Activated T-helper 17 cell treated with anti-CD3 and anti-CD28 coated beads, Interleukin-2, amount 50 U/mL, for 72 hours (primary cell): Measurements from ENCODE around the gene YTHDC2. TPM values are rescaled to one million over a fixed set of nuclear protein-coding genes. Genes with fewer than 3 reads are reported as not detected.

ENCODE experiments used
- ATAC-seq: fragments of 150-1000 bp; cut with Tn5 transposase; replicated peaks from 2 replicates; pipeline ENCODE4 v1.10.0; 2021; ENCODE audit warnings: mild to moderate bottlenecking, moderate library complexity
- H3K27ac Mint-ChIP-seq: one replicate; pipeline ENCODE4 v1.8.0; 2022; ENCODE audit warnings: mixed read lengths
- H3K27me3 Mint-ChIP-seq: one replicate; pipeline ENCODE4 v1.8.0; 2022; ENCODE audit warnings: mixed read lengths
- H3K36me3 Mint-ChIP-seq: one replicate; pipeline ENCODE4 v1.8.0; 2022; ENCODE audit warnings: low read depth, mild to moderate bottlenecking, mixed read lengths
- H3K4me1 Mint-ChIP-seq: one replicate; pipeline ENCODE4 v1.8.0; 2022; ENCODE audit warnings: mixed read lengths
- H3K4me3 Mint-ChIP-seq: one replicate; pipeline ENCODE4 v1.8.0; 2022; ENCODE audit warnings: mild to moderate bottlenecking, mixed read lengths
- H3K9me3 Mint-ChIP-seq: one replicate; pipeline ENCODE4 v1.8.0; 2022; ENCODE audit warnings: mixed read lengths
- total RNA-seq, 2 donors: library from RNA; stranded (reverse); gene quantifications; one replicate each; pipeline ENCODE4 v1.2.3, GENCODE V29; 2022

YTHDC2 gene
- total RNA-seq: 10 to 100 TPM; 21.0 to 26.4 TPM

DNA sequence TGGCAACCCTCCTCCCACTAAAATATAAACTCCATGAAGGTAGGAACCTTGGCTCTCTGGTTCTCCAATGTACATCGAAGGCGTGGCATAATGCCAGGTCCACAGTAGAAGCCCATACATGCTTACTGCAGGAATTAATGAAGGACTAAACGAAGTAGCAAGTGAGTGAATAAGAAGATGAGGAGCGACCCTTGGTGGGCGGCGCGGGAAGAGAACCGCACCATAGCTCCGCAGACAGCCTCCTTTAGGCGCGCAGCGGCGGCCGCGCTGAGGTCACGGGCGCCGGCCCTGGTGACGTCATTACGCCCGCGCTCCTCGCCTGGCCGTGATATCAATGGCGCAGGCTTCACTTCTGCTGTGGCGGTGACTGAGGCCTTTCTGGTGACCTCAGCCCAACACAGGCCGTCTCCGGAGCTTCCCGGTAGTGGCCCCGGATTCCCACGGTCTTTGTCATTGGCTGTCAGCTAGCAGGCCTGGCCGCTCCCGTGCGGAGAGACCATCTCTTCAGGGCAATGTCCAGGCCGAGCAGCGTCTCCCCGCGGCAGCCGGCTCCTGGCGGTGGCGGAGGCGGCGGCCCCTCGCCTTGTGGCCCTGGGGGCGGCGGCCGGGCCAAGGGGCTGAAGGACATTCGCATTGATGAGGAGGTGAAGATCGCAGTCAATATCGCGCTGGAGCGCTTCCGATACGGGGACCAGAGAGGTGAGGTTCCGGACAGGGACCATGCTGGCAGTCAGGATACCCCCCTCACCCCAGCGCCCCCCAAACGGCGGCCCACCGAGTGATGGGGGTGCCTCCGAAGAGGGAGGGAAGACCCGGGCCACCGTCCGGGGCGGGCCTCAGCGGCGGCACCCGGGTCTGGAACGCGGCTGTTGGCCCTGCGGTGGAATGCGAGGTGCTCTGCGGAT, at the start of gene YTHDC2:
YTHDC2 (plus strand) TSS at position 311 of the 905 bp plus-strand sequence; CDS start at position 513, 202 bp downstream.
- peaks cover 32% of the 10 kb centered on the region for H3K4me1 Mint-ChIP-seq

GRCh38 chr5:113474100-113474728, 39.3 kb upstream of the YTHDC2 start:
- peaks cover 27% of the 10 kb centered on the region for H3K27me3 Mint-ChIP-seq
- no peak overlapping the region for H3K4me3 Mint-ChIP-seq
- no peak for ATAC-seq
- no peaks in the 10 kb centered on the region for H3K4me1 Mint-ChIP-seq
- H3K27ac Mint-ChIP-seq: no peak overlapping the region
- no peaks in the 10 kb centered on the region for H3K36me3 Mint-ChIP-seq
- H3K9me3 Mint-ChIP-seq: no peaks in the 10 kb centered on the region

More for the DNA sequence above, at the start of gene YTHDC2:
- Mint-ChIP-seq H3K27me3 (peaks cover 8% of the 10 kb centered on the region), H3K27ac (peak within 1 kb of the TSS; percentile 96), H3K9me3 (no peaks in the 10 kb centered on the region), H3K36me3 (peaks cover 28% of the 10 kb centered on the region), H3K4me3 (peak within 1 kb of the TSS; percentile 99)
- ATAC-seq: peak; percentile 98

- H3K27me3 Mint-ChIP-seq: peaks cover 21% of the 10 kb centered on the region
- ATAC-seq: no peak
- H3K9me3 Mint-ChIP-seq: no peaks in the 10 kb centered on the region
- no peaks in the 10 kb centered on the region for H3K36me3 Mint-ChIP-seq
- H3K27ac Mint-ChIP-seq: no peak overlapping the region
- H3K4me1 Mint-ChIP-seq: no peaks in the 10 kb centered on the region
- no peak overlapping the region for H3K4me3 Mint-ChIP-seq
Observed at GRCh38 chr5:113478691-113479090, 34.8 kb upstream of the YTHDC2 start.

GRCh38 chr5:113480243-113480642, 33.3 kb upstream of the YTHDC2 start:
- H3K27me3 Mint-ChIP-seq: peaks cover 17% of the 10 kb centered on the region
- no peaks in the 10 kb centered on the region for H3K36me3 Mint-ChIP-seq
- H3K4me3 Mint-ChIP-seq: no peak overlapping the region
- no peak overlapping the region for H3K27ac Mint-ChIP-seq
- no peak for ATAC-seq
- H3K9me3 Mint-ChIP-seq: no peaks in the 10 kb centered on the region
- H3K4me1 Mint-ChIP-seq: no peaks in the 10 kb centered on the region

DNA sequence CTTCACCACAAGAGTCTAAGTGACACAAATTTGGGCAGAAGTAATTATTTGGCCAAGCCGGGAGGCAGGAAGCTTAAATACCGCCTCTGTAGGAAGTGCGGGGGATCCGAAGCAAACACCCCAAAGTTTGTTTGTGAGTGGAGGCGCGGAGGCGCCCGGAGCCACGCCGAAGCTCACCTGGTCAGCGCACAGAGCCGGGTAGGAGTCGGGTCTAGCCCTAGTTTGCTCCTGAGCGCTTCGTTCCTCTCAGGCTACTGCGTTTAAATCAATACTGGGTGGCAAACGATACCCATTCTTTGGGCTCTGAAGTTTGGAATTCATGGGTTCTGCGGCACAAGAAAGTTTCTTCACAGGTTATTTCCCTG, 26.1 kb upstream of the YTHDC2 start:
- Mint-ChIP-seq H3K4me1 (no peaks in the 10 kb centered on the region), H3K9me3 (peaks cover 7% of the 10 kb centered on the region), H3K4me3 (peak overlapping the region; percentile 77), H3K27ac (no peak overlapping the region), H3K27me3 (peaks cover 38% of the 10 kb centered on the region), H3K36me3 (no peaks in the 10 kb centered on the region)
- ATAC-seq: no peak

- peaks cover 7% of the 10 kb centered on the region for H3K9me3 Mint-ChIP-seq
- H3K27ac Mint-ChIP-seq: no peak within 1 kb of the TSS
- peaks cover 38% of the 10 kb centered on the region for H3K27me3 Mint-ChIP-seq
- no peaks in the 10 kb centered on the region for H3K4me1 Mint-ChIP-seq
- H3K4me3 Mint-ChIP-seq: peak within 1 kb of the TSS; percentile 77
- no peaks in the 10 kb centered on the region for H3K36me3 Mint-ChIP-seq
- ATAC-seq: peak; percentile 53
Observed at GRCh38 chr5:113487781-113488644, 25.5 kb upstream of the YTHDC2 start, which contains the start of gene MCC. Gene MCC, minus strand, starts transcription at chr5:113488453.

GRCh38 chr5:113488645-113489184, 24.8 kb upstream of the YTHDC2 start:
- H3K4me1 Mint-ChIP-seq: no peaks in the 10 kb centered on the region
- peak; percentile 28 for ATAC-seq
- peak overlapping the region; percentile 77 for H3K4me3 Mint-ChIP-seq
- peaks cover 36% of the 10 kb centered on the region for H3K27me3 Mint-ChIP-seq
- no peak overlapping the region for H3K27ac Mint-ChIP-seq
- H3K36me3 Mint-ChIP-seq: no peaks in the 10 kb centered on the region
- H3K9me3 Mint-ChIP-seq: peaks cover 7% of the 10 kb centered on the region

DNA sequence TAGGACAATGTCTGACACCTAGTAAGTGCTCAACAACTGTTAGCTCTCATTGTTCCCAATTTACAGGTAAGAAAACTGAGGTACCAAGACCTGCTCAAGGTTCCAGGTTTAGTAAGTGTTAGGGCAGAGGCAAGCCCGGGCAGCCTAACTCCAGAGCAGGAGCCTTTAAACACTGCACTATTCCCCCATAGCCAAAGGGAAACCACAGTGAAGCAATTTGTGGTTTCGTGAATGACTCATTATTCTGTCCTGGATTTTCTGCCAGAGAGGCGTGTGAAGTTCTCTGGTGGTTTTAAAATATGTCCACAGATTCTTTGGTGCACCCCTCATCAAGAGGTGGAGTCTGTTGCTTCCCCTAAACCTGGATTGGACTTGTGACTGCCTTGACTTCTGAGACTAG, 24.2 kb upstream of the YTHDC2 start:
- Mint-ChIP-seq H3K4me3 (peak overlapping the region; percentile 77), H3K36me3 (no peaks in the 10 kb centered on the region), H3K27ac (no peak overlapping the region), H3K27me3 (peaks cover 34% of the 10 kb centered on the region), H3K9me3 (peaks cover 7% of the 10 kb centered on the region), H3K4me1 (no peaks in the 10 kb centered on the region)
- peak; percentile 73 for ATAC-seq

GRCh38 chr5:113490317-113490716, 23.2 kb upstream of the YTHDC2 start:
- H3K4me1 Mint-ChIP-seq: no peaks in the 10 kb centered on the region
- H3K9me3 Mint-ChIP-seq: peaks cover 7% of the 10 kb centered on the region
- no peak for ATAC-seq
- no peak overlapping the region for H3K4me3 Mint-ChIP-seq
- H3K36me3 Mint-ChIP-seq: no peaks in the 10 kb centered on the region
- no peak overlapping the region for H3K27ac Mint-ChIP-seq
- peaks cover 31% of the 10 kb centered on the region for H3K27me3 Mint-ChIP-seq

DNA sequence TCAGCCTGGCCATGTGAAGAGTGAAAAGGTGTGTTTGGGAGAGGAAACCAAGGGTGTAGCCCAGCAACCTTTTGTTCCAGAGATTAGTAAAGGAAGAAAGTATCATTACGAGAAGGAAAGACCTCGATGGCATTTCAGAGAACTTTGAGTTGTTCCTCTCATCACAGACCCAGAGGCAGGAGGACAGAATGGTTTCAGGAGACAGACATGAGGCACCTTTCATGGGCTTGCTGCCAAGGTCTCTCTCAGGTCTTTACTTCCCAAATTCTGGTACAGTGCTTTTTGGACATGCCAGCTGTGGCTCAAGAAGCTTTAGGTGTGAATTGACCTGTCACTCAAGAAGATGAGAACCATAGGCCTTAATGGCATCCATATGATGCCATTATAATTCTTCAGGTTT, 22.5 kb upstream of the YTHDC2 start:
- Mint-ChIP-seq H3K4me3 (no peak overlapping the region), H3K4me1 (no peaks in the 10 kb centered on the region), H3K27ac (no peak overlapping the region), H3K9me3 (peaks cover 7% of the 10 kb centered on the region), H3K36me3 (no peaks in the 10 kb centered on the region), H3K27me3 (peaks cover 25% of the 10 kb centered on the region)
- no peak for ATAC-seq

DNA sequence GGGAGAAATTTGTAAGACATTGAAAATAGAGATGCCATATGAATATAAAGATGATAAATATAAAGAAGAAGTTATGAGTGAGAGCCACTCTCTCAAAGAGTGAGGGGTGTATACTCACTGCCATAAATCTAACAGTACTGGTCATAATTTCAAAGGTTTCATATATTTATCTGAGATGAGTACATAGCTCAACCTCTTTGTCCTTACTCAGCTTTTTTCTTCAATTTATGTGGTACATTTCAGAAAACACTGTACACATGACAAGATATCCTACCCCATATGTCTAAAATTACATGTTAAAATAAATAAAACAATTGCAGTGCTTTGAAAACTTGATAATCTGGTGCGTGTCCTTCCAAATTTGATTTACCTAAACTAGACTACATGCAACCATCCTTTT, 20.0 kb upstream of the YTHDC2 start:
- Mint-ChIP-seq H3K27me3 (peaks cover 16% of the 10 kb centered on the region), H3K36me3 (no peaks in the 10 kb centered on the region), H3K4me1 (no peaks in the 10 kb centered on the region), H3K4me3 (no peak overlapping the region), H3K9me3 (peaks cover 7% of the 10 kb centered on the region), H3K27ac (no peak overlapping the region)
- ATAC-seq: no peak

GRCh38 chr5:113495422-113495841, 18.1 kb upstream of the YTHDC2 start:
- H3K9me3 Mint-ChIP-seq: peaks cover 4% of the 10 kb centered on the region
- ATAC-seq: no peak
- H3K4me1 Mint-ChIP-seq: no peaks in the 10 kb centered on the region
- H3K36me3 Mint-ChIP-seq: no peaks in the 10 kb centered on the region
- no peak overlapping the region for H3K4me3 Mint-ChIP-seq
- H3K27ac Mint-ChIP-seq: no peak overlapping the region
- H3K27me3 Mint-ChIP-seq: peaks cover 14% of the 10 kb centered on the region

- no peak overlapping the region for H3K27ac Mint-ChIP-seq
- H3K4me1 Mint-ChIP-seq: no peaks in the 10 kb centered on the region
- H3K36me3 Mint-ChIP-seq: no peaks in the 10 kb centered on the region
- no peak for ATAC-seq
- H3K27me3 Mint-ChIP-seq: peaks cover 26% of the 10 kb centered on the region
- H3K9me3 Mint-ChIP-seq: no peaks in the 10 kb centered on the region
- H3K4me3 Mint-ChIP-seq: no peak overlapping the region
Observed at GRCh38 chr5:113502073-113502472, 11.4 kb upstream of the YTHDC2 start.

GRCh38 chr5:113503146-113503545, 10.3 kb upstream of the YTHDC2 start:
- Mint-ChIP-seq H3K9me3 (no peaks in the 10 kb centered on the region), H3K27ac (no peak overlapping the region), H3K4me3 (no peak overlapping the region), H3K4me1 (no peaks in the 10 kb centered on the region), H3K27me3 (peaks cover 28% of the 10 kb centered on the region), H3K36me3 (no peaks in the 10 kb centered on the region)
- ATAC-seq: no peak
